ENCODE results near the gene HS6ST3.

The HS6ST3 gene

GRCh38 chr13:96837809-96838208, 747.9 kb downstream of the HS6ST3 start:
- no peaks in the 10 kb centered on the region for H3K27me3 ChIP-seq (ENCODE audit: control insufficient read depth, low read length)
- no peaks in the 10 kb centered on the region for H3K9me3 ChIP-seq (ENCODE audit: control insufficient read depth, insufficient read depth, low read length)
- H3K36me3 ChIP-seq (ENCODE audit: control insufficient read depth, low read length), result no peaks in the 10 kb centered on the region
- H3K79me2 ChIP-seq (ENCODE audit: control insufficient read depth, low read length), result no peaks in the 10 kb centered on the region
- no peaks in the 10 kb centered on the region for H3F3A ChIP-seq (ENCODE audit: control insufficient read depth, insufficient read depth)
- TF ChIP-seq EZH2phosphoT487 (IDR thresholded peaks at IDR 0.05; ENCODE audit: borderline replicate concordance, low read length), result no peak
- TF ChIP-seq, protein P1, sequence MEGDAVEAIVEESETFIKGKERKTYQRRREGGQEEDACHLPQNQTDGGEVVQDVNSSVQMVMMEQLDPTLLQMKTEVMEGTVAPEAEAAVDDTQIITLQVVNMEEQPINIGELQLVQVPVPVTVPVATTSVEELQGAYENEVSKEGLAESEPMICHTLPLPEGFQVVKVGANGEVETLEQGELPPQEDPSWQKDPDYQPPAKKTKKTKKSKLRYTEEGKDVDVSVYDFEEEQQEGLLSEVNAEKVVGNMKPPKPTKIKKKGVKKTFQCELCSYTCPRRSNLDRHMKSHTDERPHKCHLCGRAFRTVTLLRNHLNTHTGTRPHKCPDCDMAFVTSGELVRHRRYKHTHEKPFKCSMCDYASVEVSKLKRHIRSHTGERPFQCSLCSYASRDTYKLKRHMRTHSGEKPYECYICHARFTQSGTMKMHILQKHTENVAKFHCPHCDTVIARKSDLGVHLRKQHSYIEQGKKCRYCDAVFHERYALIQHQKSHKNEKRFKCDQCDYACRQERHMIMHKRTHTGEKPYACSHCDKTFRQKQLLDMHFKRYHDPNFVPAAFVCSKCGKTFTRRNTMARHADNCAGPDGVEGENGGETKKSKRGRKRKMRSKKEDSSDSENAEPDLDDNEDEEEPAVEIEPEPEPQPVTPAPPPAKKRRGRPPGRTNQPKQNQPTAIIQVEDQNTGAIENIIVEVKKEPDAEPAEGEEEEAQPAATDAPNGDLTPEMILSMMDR (IDR thresholded peaks at IDR 0.05; ENCODE audit: low read depth, low read length, poor library complexity, severe bottlenecking), result no peak
- H3K27ac ChIP-seq (ENCODE audit: low read depth, low read length), result no peak overlapping the region
- H4K20me1 ChIP-seq (ENCODE audit: control insufficient read depth, insufficient read depth, low read depth, low read length), result no peaks in the 10 kb centered on the region
- H3K4me2 ChIP-seq (ENCODE audit: low read length), result no peak overlapping the region
- H3K9me2 ChIP-seq (replicated peaks; ENCODE audit: control insufficient read depth, low read length), result no peaks in the 10 kb centered on the region
- no peaks in the 10 kb centered on the region for H3K4me1 ChIP-seq (ENCODE audit: control insufficient read depth, low read length)
- H3K4me3 ChIP-seq (ENCODE audit: low read length), result no peak overlapping the region

DNA sequence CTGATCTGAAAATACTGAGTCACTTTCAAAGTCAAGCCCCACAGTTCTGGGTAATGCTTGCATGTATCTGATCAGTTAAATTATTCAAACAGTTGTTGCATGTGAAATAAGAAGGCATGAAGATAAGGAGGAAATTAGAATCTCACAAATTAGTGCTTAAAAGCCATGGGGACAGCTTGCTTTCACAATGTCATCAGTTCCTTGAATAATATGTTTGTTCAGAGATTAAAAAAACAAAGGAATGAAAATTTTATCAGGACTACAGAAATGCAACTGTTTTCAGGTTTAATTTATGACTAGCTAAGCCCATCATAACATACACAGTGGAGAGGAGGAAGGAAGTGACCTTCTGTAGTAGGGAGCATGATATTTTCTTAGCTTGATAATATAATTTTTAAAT, 754.3 kb downstream of the HS6ST3 start:
- H3K36me3 ChIP-seq (ENCODE audit: control insufficient read depth, low read length), result no peaks in the 10 kb centered on the region
- no peaks in the 10 kb centered on the region for H4K20me1 ChIP-seq (ENCODE audit: control insufficient read depth, insufficient read depth, low read depth, low read length)
- no peak overlapping the region for H3K4me2 ChIP-seq (ENCODE audit: low read length)
- H3K9me2 ChIP-seq (replicated peaks; ENCODE audit: control insufficient read depth, low read length), result no peaks in the 10 kb centered on the region
- H3K27me3 ChIP-seq (ENCODE audit: control insufficient read depth, low read length), result no peaks in the 10 kb centered on the region
- no peaks in the 10 kb centered on the region for H3K9me3 ChIP-seq (ENCODE audit: control insufficient read depth, insufficient read depth, low read length)
- H3K79me2 ChIP-seq (ENCODE audit: control insufficient read depth, low read length), result no peaks in the 10 kb centered on the region
- no peak overlapping the region for H3K27ac ChIP-seq (ENCODE audit: low read depth, low read length)
- no peaks in the 10 kb centered on the region for H3F3A ChIP-seq (ENCODE audit: control insufficient read depth, insufficient read depth)
- no peaks in the 10 kb centered on the region for H3K4me1 ChIP-seq (ENCODE audit: control insufficient read depth, low read length)
- H3K4me3 ChIP-seq (ENCODE audit: low read length), result no peak overlapping the region
- TF ChIP-seq, protein P1 (IDR thresholded peaks at IDR 0.05; ENCODE audit: low read depth, low read length, poor library complexity, severe bottlenecking), result no peak
- TF ChIP-seq EZH2phosphoT487 (IDR thresholded peaks at IDR 0.05; ENCODE audit: borderline replicate concordance, low read length), result no peak

GRCh38 chr13:96844616-96845015, 754.7 kb downstream of the HS6ST3 start:
- no peaks in the 10 kb centered on the region for H3F3A ChIP-seq (ENCODE audit: control insufficient read depth, insufficient read depth)
- no peaks in the 10 kb centered on the region for H3K9me2 ChIP-seq (replicated peaks; ENCODE audit: control insufficient read depth, low read length)
- H3K27ac ChIP-seq (ENCODE audit: low read depth, low read length), result no peak overlapping the region
- H3K36me3 ChIP-seq (ENCODE audit: control insufficient read depth, low read length), result no peaks in the 10 kb centered on the region
- H3K4me1 ChIP-seq (ENCODE audit: control insufficient read depth, low read length), result no peaks in the 10 kb centered on the region
- H3K4me3 ChIP-seq (ENCODE audit: low read length), result no peak overlapping the region
- no peaks in the 10 kb centered on the region for H4K20me1 ChIP-seq (ENCODE audit: control insufficient read depth, insufficient read depth, low read depth, low read length)
- no peaks in the 10 kb centered on the region for H3K9me3 ChIP-seq (ENCODE audit: control insufficient read depth, insufficient read depth, low read length)
- H3K27me3 ChIP-seq (ENCODE audit: control insufficient read depth, low read length), result no peaks in the 10 kb centered on the region
- TF ChIP-seq, protein P1 (IDR thresholded peaks at IDR 0.05; ENCODE audit: low read depth, low read length, poor library complexity, severe bottlenecking), result no peak
- no peak for TF ChIP-seq EZH2phosphoT487 (IDR thresholded peaks at IDR 0.05; ENCODE audit: borderline replicate concordance, low read length)
- no peaks in the 10 kb centered on the region for H3K79me2 ChIP-seq (ENCODE audit: control insufficient read depth, low read length)
- no peak overlapping the region for H3K4me2 ChIP-seq (ENCODE audit: low read length)

GRCh38 chr13:96848286-96848685, 758.4 kb downstream of the HS6ST3 start:
- no peaks in the 10 kb centered on the region for H3K79me2 ChIP-seq (ENCODE audit: control insufficient read depth, low read length)
- no peaks in the 10 kb centered on the region for H3K27me3 ChIP-seq (ENCODE audit: control insufficient read depth, low read length)
- no peak overlapping the region for H3K27ac ChIP-seq (ENCODE audit: low read depth, low read length)
- no peaks in the 10 kb centered on the region for H3K36me3 ChIP-seq (ENCODE audit: control insufficient read depth, low read length)
- H3K4me1 ChIP-seq (ENCODE audit: control insufficient read depth, low read length), result no peaks in the 10 kb centered on the region
- no peaks in the 10 kb centered on the region for H3F3A ChIP-seq (ENCODE audit: control insufficient read depth, insufficient read depth)
- H3K9me3 ChIP-seq (ENCODE audit: control insufficient read depth, insufficient read depth, low read length), result no peaks in the 10 kb centered on the region
- no peaks in the 10 kb centered on the region for H3K9me2 ChIP-seq (replicated peaks; ENCODE audit: control insufficient read depth, low read length)
- TF ChIP-seq, protein P1 (IDR thresholded peaks at IDR 0.05; ENCODE audit: low read depth, low read length, poor library complexity, severe bottlenecking), result no peak
- TF ChIP-seq EZH2phosphoT487 (IDR thresholded peaks at IDR 0.05; ENCODE audit: borderline replicate concordance, low read length), result no peak
- no peak overlapping the region for H3K4me3 ChIP-seq (ENCODE audit: low read length)
- H4K20me1 ChIP-seq (ENCODE audit: control insufficient read depth, insufficient read depth, low read depth, low read length), result no peaks in the 10 kb centered on the region
- H3K4me2 ChIP-seq (ENCODE audit: low read length), result no peak overlapping the region

Data from DOHH2 (cell line).